MM.1S (cell line): ENCODE measurements around the gene BOC.

Source experiments
- EZH2 ChIP-seq: fragments of 300-600 bp; sonication (generic); optimal IDR thresholded peaks from 2 replicates; pipeline ENCODE3; 2017; ENCODE audit warnings: low read depth, mild to moderate bottlenecking, antibody characterized with exemption, low read length, mixed read lengths
- TF ChIP-seq, protein P1 (sequence below): fragments of 300-600 bp; sonication (generic); IDR thresholded peaks from 2 replicates; pipeline ENCODE4 v1.5.1; 2016; ENCODE audit warnings: antibody characterized with exemption, low read length, mixed read lengths

- TF ChIP-seq, protein P1, sequence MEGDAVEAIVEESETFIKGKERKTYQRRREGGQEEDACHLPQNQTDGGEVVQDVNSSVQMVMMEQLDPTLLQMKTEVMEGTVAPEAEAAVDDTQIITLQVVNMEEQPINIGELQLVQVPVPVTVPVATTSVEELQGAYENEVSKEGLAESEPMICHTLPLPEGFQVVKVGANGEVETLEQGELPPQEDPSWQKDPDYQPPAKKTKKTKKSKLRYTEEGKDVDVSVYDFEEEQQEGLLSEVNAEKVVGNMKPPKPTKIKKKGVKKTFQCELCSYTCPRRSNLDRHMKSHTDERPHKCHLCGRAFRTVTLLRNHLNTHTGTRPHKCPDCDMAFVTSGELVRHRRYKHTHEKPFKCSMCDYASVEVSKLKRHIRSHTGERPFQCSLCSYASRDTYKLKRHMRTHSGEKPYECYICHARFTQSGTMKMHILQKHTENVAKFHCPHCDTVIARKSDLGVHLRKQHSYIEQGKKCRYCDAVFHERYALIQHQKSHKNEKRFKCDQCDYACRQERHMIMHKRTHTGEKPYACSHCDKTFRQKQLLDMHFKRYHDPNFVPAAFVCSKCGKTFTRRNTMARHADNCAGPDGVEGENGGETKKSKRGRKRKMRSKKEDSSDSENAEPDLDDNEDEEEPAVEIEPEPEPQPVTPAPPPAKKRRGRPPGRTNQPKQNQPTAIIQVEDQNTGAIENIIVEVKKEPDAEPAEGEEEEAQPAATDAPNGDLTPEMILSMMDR: no peak
- no peak for TF ChIP-seq EZH2
Measured at GRCh38 chr3:113304102-113304501, 92.7 kb downstream of the BOC start.
